ENCODE measurements around the gene ATP5PF.
A peak's percentile ranks its signal among the peaks of the same experiment; 100 is the strongest.
"Not testable (repeated sequence)": the region's sequence is repeated elsewhere in the genome, so short reads cannot be mapped to it uniquely, and the experiment has no call there.

The ATP5PF gene

GRCh38 chr21:25722631-25723030 lies 12.1 kb downstream of the ATP5PF start:
- no peak for DNase-seq (ENCODE audit: low read depth in 2 of 2)

GRCh38 chr21:25721987-25722386 lies 12.7 kb downstream of the ATP5PF start:
- no peak for DNase-seq (ENCODE audit: low read depth in 2 of 2)

DNA sequence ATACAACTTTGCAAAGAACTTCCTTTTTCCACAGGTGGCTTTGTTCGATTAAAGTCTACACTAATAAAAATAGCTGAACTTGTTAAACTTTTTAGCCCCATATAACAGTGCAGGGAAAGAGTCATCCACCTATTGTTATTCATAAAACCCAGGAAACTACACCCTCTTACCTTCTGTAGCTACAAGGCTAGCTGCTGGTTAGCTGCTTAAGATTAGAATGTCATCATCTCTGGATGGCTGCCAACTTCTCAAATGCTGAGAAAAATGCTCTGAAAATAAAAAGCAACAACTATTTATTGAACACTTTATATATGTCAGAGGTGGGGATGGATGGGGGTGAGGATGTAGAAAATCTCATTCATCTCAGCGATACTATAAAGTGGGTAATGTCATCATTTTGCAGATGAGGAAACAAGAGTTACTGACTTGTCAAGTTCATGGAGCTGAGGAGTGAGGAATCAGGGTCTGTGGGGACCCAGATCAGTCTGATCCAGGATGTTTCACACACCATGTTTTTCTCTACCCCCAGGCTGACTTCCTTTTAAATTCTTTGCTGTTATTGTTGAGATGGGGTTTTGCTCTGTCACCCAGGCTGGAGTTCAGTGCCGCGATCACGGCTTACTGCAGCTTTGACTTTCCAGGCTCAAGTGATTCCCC lies 17.1 kb downstream of the ATP5PF start:
- DNase-seq (ENCODE audit: low read depth in 2 of 2) = no peak

DNA sequence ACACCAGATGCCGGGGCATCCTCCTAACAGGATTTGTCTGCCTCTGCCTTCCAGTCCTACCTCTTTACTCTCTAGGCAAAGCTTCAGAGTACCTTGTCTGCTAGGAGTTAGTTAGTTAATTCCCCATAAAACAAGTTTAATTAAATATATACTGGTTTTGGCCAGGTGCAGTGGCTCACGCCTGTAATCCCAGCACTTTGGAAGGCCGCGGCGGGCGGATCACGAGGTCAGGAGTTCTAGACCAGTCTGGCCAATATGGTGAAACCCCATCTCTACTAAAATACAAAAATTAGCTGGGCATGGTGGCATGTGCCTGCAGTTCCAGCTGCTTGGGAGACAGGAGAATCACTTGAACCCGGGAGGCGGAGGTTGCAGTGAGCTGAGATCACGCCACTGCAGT lies 20.6 kb downstream of the ATP5PF start:
- DNase-seq (ENCODE audit: low read depth in 2 of 2) = not testable (repeated sequence)

DNA sequence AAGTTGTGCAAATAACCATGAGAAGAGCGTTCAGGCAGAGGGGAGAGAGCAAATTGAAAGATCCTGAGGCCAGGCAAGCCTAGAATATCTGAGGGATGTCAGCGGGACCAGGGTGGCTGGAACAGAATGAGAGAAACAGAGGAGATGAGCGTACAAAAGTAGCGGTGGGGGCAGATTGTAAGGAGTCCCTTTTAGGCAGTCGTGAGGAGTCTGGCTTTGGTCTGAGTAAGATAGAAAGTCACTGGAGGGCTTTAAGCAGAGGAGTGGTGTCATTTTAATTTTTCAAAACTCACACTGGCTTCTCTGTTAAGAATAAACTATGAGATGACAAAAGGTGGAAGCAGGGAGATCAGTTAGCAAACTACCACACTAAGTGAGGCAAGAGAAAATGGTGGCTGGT lies 24.2 kb downstream of the ATP5PF start:
- no peak for DNase-seq (ENCODE audit: low read depth in 2 of 2)

DNA sequence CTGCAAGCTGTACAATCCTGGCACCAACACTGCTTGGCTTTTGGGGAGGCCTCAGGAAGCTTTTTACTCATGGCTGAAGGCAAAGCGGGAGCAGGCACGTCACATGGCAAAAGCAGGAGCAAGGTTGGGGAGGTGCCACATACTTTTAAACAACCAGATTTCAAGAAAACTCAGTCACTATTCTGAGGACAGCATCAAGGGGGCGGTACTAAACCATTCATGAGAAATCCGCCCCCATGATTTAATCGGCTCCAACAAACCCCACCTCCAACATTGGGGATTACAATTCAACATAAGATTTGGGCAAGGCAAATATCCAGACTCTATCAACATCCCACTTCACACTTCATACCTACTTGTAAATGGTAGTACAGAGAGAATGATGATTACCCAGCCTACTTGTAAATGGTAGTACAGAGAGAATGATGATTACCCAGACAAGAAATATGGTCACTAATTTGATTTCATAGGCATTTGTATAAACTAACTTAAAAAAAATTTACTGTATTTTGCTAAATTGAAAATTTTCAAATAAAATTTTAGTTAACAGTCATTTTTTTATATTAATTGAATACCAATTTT lies 24.9 kb downstream of the ATP5PF start:
- DNase-seq (ENCODE audit: low read depth in 2 of 2) = no peak

GRCh38 chr21:25708467-25709065 lies 26.1 kb downstream of the ATP5PF start:
- peak; percentile 13 to 25 for DNase-seq (ENCODE audit: low read depth in 2 of 2)

DNA sequence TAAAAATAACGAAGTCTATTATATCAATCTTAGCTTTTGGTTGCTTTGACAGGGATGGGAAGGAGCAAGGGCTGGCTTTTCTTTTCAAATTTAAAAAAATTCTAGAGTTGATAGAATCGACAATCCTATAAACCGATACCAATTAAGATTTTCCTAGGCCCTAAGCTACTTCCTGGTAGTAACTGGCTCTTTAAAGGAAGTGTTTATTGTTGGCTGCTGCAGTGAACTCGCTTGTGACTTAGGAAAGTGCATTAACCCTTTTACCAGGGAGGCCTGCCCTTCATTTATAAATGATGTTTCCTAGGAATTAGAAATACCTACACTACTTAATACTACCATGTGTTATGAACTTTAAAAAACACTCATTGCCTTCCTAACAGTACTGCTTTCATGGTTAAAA lies 33.2 kb downstream of the ATP5PF start:
- DNase-seq (ENCODE audit: low read depth in 2 of 2) = no peak

DNA sequence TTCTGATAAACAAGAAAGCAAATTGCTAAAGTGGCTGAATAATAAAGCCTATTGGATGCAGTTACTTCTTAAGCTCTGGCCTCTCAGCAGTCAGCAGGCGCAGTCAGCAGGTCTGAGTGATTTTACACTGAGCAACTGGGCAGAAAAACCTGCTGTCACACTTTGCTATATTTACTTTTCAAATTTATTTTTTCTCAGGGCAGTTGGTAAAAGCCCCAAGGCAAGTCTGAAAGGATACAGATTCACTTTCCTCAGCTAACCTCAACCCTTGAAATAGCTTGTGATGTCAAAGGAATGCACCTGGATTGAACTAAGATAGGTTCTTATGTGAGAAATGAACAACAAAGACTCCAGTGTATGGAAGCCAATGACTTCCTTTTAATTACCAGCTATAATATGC lies 34.0 kb downstream of the ATP5PF start:
- no peak for DNase-seq (ENCODE audit: low read depth in 2 of 2)

GRCh38 chr21:25695461-25695860 lies 39.2 kb downstream of the ATP5PF start:
- not testable (repeated sequence) for DNase-seq (ENCODE audit: low read depth in 2 of 2)

DNA sequence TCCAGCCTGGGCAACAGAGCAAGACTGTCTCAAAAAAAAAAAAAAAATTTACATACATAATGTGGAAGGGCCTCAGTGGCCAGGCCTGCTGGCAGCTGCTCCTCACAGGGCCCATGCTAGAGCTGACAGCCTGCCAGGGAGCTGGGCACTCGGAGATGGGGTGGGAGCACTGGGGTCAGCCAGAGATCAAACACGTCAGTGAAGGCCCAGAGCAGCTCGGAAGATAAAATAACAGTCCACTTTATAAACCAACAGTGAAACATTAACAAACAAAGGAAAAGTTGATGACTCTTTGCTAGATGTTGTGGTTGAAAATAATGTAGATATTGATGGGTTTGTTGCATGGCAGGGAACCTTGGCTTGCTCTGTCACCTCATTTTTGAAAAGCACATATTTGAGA lies 42.7 kb downstream of the ATP5PF start:
- DNase-seq (ENCODE audit: low read depth in 2 of 2) = no peak

- no peak for DNase-seq (ENCODE audit: low read depth in 2 of 2)
These were observed 45.5 kb downstream of the ATP5PF start for GRCh38 chr21:25689226-25689625.

GRCh38 chr21:25688275-25689155 lies 46.2 kb downstream of the ATP5PF start:
- DNase-seq (ENCODE audit: low read depth in 2 of 2) = no peak

DNA sequence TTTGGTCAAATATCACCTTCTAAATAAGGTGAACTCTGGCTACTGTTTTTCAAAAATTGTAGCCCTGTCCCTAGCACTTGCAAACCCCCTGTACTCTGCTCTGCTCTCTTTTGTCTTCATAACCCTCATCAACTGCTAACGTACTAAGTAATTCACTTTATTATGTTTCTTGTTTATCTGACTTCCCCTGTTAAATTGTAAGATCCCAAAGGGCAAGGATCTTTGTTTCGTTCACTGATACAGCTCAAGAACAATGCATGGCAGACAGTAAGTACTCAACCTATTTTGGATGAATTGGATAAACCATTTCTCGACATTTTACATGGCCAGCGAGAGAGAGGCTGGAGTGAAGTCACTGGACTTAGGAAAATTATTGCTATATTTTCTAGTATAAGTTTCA lies 46.9 kb downstream of the ATP5PF start:
- DNase-seq (ENCODE audit: low read depth in 2 of 2) = no peak

DNA sequence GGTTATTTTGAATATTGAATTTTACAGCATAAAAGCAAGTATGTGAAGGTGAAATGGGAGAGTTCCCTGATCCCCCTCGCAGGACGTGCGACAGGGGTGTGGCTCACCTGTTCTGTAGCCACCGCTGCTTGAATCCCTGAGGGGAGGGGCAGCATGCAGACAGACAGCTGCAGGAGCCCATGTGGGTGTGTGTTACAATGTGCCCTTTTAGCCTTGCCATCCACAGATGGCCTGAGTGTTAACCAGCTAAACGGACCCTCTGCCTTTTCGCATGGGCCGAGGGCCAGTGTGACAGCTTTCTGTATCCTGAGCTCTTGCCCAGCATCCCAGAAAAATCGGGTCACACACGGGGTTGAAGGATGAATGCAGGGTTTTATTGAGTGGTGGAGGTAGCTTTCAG lies 52.3 kb downstream of the ATP5PF start:
- DNase-seq (ENCODE audit: low read depth in 2 of 2) = no peak

DNA sequence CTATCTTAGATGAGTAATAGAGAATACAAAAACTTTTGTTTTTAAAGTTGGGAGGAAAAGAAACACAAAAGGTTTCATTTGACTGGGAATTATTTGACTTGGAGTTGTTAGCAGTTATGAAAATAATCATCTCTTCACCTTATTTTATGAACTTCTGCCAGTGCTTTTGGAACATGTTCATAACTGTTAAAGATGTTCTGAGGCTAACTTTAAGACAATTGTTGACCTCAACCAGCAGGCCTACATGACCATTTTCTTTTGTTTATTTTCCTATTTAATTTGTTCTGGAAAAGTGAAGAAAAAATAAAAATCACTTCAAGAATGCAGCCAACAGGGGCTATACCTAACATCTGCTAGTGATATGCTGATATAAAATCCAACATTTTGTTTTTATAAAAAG lies 58.3 kb downstream of the ATP5PF start:
- DNase-seq (ENCODE audit: low read depth in 2 of 2) = no peak
